Dendritic cell treated with granulocyte-macrophage colony-stimulating factor and Interleukin-4, amounts not matched to agents 40 ng/mL and 50 ng/mL, for 4 days (primary cell): ENCODE data around the gene TLR8.
"Not testable (repeated sequence)": the region's sequence is repeated elsewhere in the genome, so short reads cannot be mapped to it uniquely, and the experiment has no call there.

Experiments used
- H3K27ac Mint-ChIP-seq: one replicate; pipeline ENCODE4 v1.8.0; 2022; ENCODE audit warnings: mild to moderate bottlenecking, mixed read lengths
- H3K27me3 Mint-ChIP-seq: one replicate; pipeline ENCODE4 v1.8.0; 2022; ENCODE audit warnings: mild to moderate bottlenecking, mixed read lengths
- H3K36me3 Mint-ChIP-seq: one replicate; pipeline ENCODE4 v1.8.0; 2022; ENCODE audit warnings: low read depth, mixed read lengths
- H3K4me1 Mint-ChIP-seq: one replicate; pipeline ENCODE4 v1.8.0; 2022; ENCODE audit warnings: low read depth, mixed read lengths
- H3K4me3 Mint-ChIP-seq: one replicate; pipeline ENCODE4 v1.8.0; 2022; ENCODE audit warnings: mild to moderate bottlenecking, moderate library complexity, mixed read lengths
- H3K9me3 Mint-ChIP-seq: one replicate; pipeline ENCODE4 v1.8.0; 2022; ENCODE audit warnings: mixed read lengths
- intact Hi-C: fragments of 100-400 bp; cut with micrococcal nuclease; formaldehyde crosslinking; loops from one replicate; pipeline ENCODE4 v1.15.0; 2022

TLR8 gene

GRCh38 chrX:12912791-12913482 lies 6.5 kb downstream of the TLR8 start:
- intact Hi-C loops, result no loop called here
- Mint-ChIP-seq H3K36me3 (peaks cover 55% of the 10 kb centered on the region), H3K27ac (no peak overlapping the region), H3K9me3 (no peaks in the 10 kb centered on the region), H3K4me3 (no peak overlapping the region), H3K4me1 (peaks cover 60% of the 10 kb centered on the region), H3K27me3 (no peaks in the 10 kb centered on the region)

DNA sequence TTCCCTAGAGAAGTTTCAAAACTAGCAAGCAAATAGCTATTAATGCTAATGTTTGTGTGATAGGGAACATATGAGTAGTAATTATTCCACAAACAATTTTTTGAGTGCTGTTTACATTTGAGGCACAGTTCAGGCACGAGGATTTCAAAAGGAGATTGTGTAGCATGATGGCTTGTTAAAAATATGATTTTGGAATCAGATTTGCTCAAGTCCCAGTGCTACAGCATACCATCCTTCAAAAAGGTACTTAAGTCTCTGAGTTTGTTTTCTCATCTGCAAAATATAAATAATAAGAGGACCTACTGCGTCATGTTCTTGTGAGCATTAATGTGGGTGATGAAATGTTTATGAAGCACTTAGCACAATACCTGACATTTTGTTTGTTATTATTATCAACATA lies 11.3 kb downstream of the TLR8 start:
- intact Hi-C loops, result no loop called here
- Mint-ChIP-seq H3K4me3 (no peak overlapping the region), H3K9me3 (no peaks in the 10 kb centered on the region), H3K27ac (no peak overlapping the region), H3K27me3 (no peaks in the 10 kb centered on the region), H3K4me1 (peaks cover 30% of the 10 kb centered on the region), H3K36me3 (peaks cover 71% of the 10 kb centered on the region)

- Mint-ChIP-seq H3K36me3 (peaks cover 63% of the 10 kb centered on the region), H3K27ac (no peak overlapping the region), H3K9me3 (peaks cover under 1% of the 10 kb centered on the region), H3K4me1 (peaks cover 30% of the 10 kb centered on the region), H3K4me3 (no peak overlapping the region), H3K27me3 (no peaks in the 10 kb centered on the region)
- intact Hi-C loops, result no loop called here
Observed at GRCh38 chrX:12919051-12919450, 12.6 kb downstream of the TLR8 start.

DNA sequence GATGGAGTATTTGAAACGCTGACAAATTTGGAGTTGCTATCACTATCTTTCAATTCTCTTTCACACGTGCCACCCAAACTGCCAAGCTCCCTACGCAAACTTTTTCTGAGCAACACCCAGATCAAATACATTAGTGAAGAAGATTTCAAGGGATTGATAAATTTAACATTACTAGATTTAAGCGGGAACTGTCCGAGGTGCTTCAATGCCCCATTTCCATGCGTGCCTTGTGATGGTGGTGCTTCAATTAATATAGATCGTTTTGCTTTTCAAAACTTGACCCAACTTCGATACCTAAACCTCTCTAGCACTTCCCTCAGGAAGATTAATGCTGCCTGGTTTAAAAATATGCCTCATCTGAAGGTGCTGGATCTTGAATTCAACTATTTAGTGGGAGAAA lies 13.2 kb downstream of the TLR8 start:
- Mint-ChIP-seq H3K9me3 (peaks cover 6% of the 10 kb centered on the region), H3K27ac (no peak overlapping the region), H3K27me3 (no peaks in the 10 kb centered on the region), H3K4me1 (peaks cover 25% of the 10 kb centered on the region), H3K36me3 (peaks cover 57% of the 10 kb centered on the region), H3K4me3 (no peak overlapping the region)
- intact Hi-C loops, result no loop called here

GRCh38 chrX:12920990-12921389 lies 14.6 kb downstream of the TLR8 start:
- peaks cover 14% of the 10 kb centered on the region for H3K4me1 Mint-ChIP-seq
- intact Hi-C loops, result no loop called here
- no peak overlapping the region for H3K4me3 Mint-ChIP-seq
- H3K36me3 Mint-ChIP-seq, result peaks cover 45% of the 10 kb centered on the region
- H3K27ac Mint-ChIP-seq, result no peak overlapping the region
- no peaks in the 10 kb centered on the region for H3K27me3 Mint-ChIP-seq
- peaks cover 13% of the 10 kb centered on the region for H3K9me3 Mint-ChIP-seq

DNA sequence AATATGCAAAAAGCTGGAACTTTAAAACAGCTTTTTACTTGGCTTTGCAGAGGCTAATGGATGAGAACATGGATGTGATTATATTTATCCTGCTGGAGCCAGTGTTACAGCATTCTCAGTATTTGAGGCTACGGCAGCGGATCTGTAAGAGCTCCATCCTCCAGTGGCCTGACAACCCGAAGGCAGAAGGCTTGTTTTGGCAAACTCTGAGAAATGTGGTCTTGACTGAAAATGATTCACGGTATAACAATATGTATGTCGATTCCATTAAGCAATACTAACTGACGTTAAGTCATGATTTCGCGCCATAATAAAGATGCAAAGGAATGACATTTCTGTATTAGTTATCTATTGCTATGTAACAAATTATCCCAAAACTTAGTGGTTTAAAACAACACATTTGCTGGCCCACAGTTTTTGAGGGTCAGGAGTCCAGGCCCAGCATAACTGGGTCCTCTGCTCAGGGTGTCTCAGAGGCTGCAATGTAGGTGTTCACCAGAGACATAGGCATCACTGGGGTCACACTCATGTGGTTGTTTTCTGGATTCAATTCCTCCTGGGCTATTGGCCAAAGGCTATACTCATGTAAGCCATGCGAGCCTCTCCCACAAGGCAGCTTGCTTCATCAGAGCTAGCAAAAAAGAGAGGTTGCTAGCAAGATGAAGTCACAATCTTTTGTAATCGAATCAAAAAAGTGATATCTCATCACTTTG lies 15.6 kb downstream of the TLR8 start:
- H3K27ac Mint-ChIP-seq, result no peak overlapping the region
- H3K4me1 Mint-ChIP-seq, result peaks cover 5% of the 10 kb centered on the region
- H3K9me3 Mint-ChIP-seq, result peaks cover 13% of the 10 kb centered on the region
- no peaks in the 10 kb centered on the region for H3K27me3 Mint-ChIP-seq
- peaks cover 34% of the 10 kb centered on the region for H3K36me3 Mint-ChIP-seq
- intact Hi-C loops, result no loop called here
- no peak overlapping the region for H3K4me3 Mint-ChIP-seq

GRCh38 chrX:12922599-12922919 lies 16.1 kb downstream of the TLR8 start:
- H3K9me3 Mint-ChIP-seq, result peaks cover 13% of the 10 kb centered on the region
- peaks cover 5% of the 10 kb centered on the region for H3K4me1 Mint-ChIP-seq
- intact Hi-C loops, result no loop called here

GRCh38 chrX:12929701-12930100 lies 23.3 kb downstream of the TLR8 start:
- intact Hi-C loops, result no loop called here
- Mint-ChIP-seq H3K4me3 (no peak overlapping the region), H3K9me3 (peaks cover 5% of the 10 kb centered on the region), H3K36me3 (no peaks in the 10 kb centered on the region), H3K27ac (peak overlapping the region; percentile 75), H3K27me3 (no peaks in the 10 kb centered on the region), H3K4me1 (peaks cover 22% of the 10 kb centered on the region)

More at GRCh38 chrX:12922599-12922919, 16.1 kb downstream of the TLR8 start:
- Mint-ChIP-seq H3K4me3 (no peak overlapping the region), H3K27me3 (no peaks in the 10 kb centered on the region), H3K27ac (no peak overlapping the region), H3K36me3 (peaks cover 34% of the 10 kb centered on the region)

DNA sequence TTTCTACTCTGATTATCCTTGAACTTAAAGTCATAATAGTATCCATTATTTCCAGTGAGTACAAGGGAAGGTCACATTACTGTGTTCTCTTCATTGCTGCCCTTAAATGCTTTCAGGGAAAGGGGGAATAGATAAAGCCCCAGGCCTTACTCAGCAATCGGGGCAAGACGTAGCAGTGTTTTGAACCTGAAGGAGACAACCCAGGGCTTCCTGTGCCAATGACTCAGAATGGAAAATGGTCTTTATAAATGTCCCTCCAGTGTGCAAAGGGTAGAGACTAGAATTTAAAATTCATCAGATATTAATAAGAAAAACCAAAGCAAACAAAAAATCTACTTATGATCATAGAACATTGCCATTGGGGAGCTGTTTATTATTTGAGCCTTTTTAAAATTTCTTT lies 23.7 kb downstream of the TLR8 start:
- Mint-ChIP-seq H3K4me3 (no peak overlapping the region), H3K27ac (peak overlapping the region; percentile 75), H3K36me3 (no peaks in the 10 kb centered on the region), H3K27me3 (no peaks in the 10 kb centered on the region), H3K9me3 (peaks cover under 1% of the 10 kb centered on the region), H3K4me1 (peaks cover 22% of the 10 kb centered on the region)
- intact Hi-C loops, result no loop called here

DNA sequence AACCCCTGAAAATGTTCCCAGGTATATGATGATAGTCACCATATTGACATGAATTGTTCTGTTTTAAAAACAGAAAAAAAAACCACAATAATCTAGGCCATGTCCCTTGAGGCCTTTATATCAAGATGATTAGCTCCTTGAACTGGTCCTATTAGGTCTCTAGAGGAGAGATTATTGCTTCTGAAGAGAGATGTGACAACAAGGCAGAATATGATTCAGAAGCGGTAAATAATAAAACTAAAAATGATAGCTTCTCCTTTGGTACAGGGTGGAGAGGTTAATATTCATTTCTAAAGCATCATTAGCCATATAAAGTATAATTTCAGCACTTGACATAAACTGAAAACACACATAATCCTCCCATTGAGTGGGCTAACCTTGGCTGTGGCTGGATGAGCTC lies 25.8 kb downstream of the TLR8 start:
- Mint-ChIP-seq H3K27me3 (no peaks in the 10 kb centered on the region), H3K36me3 (no peaks in the 10 kb centered on the region), H3K4me3 (no peak overlapping the region), H3K4me1 (peaks cover 22% of the 10 kb centered on the region), H3K9me3 (no peaks in the 10 kb centered on the region), H3K27ac (no peak overlapping the region)
- intact Hi-C loops, result no loop called here

DNA sequence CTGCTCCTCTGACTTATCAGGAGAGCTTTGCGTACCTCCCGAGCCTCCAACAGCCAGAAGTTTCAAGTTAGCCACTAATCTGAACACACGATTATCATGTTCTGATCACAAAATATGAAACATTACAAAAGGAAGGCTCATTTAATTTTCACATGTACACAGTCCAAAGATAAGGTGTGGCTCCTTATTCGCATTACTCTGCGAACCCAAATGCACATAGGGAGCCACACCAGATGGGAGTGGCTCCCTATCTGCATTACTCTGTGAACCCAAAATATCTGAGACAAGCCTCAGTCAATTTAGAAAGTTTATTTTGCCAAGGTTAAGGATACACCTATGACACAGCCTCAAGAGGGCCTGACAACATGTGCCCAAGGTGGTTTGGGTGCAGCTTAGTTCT lies 28.4 kb downstream of the TLR8 start:
- H3K9me3 Mint-ChIP-seq, result no peaks in the 10 kb centered on the region
- no peaks in the 10 kb centered on the region for H3K36me3 Mint-ChIP-seq
- no peaks in the 10 kb centered on the region for H3K27me3 Mint-ChIP-seq
- H3K4me3 Mint-ChIP-seq, result no peak overlapping the region
- no peak overlapping the region for H3K27ac Mint-ChIP-seq
- intact Hi-C loops, result no loop called here
- peaks cover 10% of the 10 kb centered on the region for H3K4me1 Mint-ChIP-seq

- intact Hi-C loops, result no loop called here
Observed at GRCh38 chrX:12936947-12937346, 30.5 kb downstream of the TLR8 start.

GRCh38 chrX:12940471-12940870 lies 34.1 kb downstream of the TLR8 start:
- H3K4me3 Mint-ChIP-seq, H3K27me3 Mint-ChIP-seq, intact Hi-C loops, H3K36me3 Mint-ChIP-seq, H3K9me3 Mint-ChIP-seq: not testable (repeated sequence)
- Mint-ChIP-seq H3K27ac (peak overlapping the region; percentile 10), H3K4me1 (peaks cover 24% of the 10 kb centered on the region)

More at GRCh38 chrX:12936947-12937346, 30.5 kb downstream of the TLR8 start:
- Mint-ChIP-seq H3K27ac (no peak overlapping the region), H3K4me1 (no peaks in the 10 kb centered on the region), H3K36me3 (no peaks in the 10 kb centered on the region), H3K9me3 (no peaks in the 10 kb centered on the region), H3K27me3 (no peaks in the 10 kb centered on the region), H3K4me3 (no peak overlapping the region)

DNA sequence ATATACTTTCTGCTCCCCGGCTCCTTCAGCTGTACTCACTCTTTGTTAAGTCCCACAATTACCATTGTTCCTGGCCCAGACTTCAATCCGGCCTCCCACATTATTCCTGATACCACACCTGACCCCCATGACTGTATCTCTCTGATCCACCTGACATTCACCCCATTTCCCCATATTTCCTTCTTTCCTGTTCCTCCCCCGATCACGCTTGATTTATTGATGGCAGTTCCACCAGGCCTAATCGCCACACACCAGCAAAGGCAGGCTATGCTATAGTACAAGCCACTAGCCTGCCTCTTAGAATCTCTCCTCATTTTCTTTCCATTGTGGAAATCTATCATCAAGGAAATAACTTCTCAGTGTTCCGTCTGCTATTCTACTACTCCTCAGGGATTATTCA lies 37.2 kb downstream of the TLR8 start:
- intact Hi-C loops, H3K36me3 Mint-ChIP-seq, H3K27me3 Mint-ChIP-seq, H3K4me3 Mint-ChIP-seq, H3K9me3 Mint-ChIP-seq: not testable (repeated sequence)
- peaks cover 33% of the 10 kb centered on the region for H3K4me1 Mint-ChIP-seq
- peak overlapping the region; percentile 54 for H3K27ac Mint-ChIP-seq

GRCh38 chrX:12944452-12944851 lies 38.0 kb downstream of the TLR8 start:
- H3K4me3 Mint-ChIP-seq, H3K36me3 Mint-ChIP-seq, intact Hi-C loops, H3K27me3 Mint-ChIP-seq, H3K27ac Mint-ChIP-seq, H3K9me3 Mint-ChIP-seq: not testable (repeated sequence)
- H3K4me1 Mint-ChIP-seq, result peaks cover 40% of the 10 kb centered on the region
